ENCODE measurements around the gene RAB21.

Gene RAB21, protein sequence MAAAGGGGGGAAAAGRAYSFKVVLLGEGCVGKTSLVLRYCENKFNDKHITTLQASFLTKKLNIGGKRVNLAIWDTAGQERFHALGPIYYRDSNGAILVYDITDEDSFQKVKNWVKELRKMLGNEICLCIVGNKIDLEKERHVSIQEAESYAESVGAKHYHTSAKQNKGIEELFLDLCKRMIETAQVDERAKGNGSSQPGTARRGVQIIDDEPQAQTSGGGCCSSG

DNA sequence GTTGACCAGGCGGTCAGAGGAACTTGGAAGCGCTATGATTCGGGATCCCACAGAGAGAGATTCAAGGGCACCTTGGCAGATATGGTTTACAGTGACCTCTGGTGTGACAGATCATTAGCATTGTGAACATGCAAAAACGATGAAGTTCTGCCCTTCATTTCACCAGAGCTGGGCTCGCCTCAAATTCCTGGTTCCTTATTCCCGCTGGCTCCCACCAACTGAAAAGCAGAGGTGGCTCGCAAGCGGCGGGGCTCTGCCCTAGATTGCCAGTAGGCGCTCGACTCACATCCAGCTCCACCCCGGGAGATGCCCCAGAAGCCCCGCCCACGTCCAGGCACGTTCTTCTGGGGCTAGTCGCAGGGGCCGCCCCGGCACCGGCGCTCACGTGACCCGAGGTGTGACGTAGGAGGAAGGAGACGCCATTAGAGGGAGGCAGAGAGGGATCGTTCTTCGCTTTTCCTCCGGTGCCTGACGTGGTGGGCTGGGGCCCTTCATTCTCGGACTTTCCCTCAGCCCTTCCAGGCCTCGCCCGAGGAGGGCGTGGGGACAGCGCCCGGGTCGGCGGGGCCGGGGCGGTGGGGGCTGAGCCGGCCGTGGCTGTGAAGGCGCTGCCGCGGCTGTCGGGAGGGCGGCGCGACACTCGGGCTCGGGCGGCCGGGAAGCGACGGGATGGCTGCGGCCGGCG, at the start of gene RAB21:
TSS of gene RAB21 (plus strand) at position 403 of the 685 bp plus-strand sequence. CDS start at position 670, 267 bp downstream.
- DNase-seq (ENCODE audit: low read depth): peak; percentile 92

DNA sequence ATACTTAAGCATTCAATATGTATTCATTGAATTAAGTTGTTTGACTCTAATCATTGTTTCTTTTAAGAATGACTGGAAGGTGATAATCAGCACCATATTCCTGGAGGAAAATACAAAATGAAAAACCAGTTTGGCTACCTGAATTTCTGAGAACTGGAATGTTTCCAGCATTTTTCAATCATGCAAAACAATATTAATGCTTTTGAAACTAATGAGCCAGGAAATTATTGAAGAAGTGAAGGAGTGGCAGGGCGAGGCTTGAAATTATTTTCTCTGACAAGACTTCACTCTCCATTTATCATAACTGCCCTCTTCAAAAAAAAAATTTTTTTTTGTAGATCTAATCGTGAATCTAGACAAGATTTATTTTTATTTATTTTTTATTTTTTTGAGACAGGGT, 49.7 kb upstream of the RAB21 start:
- no peak for DNase-seq (ENCODE audit: low read depth)

DNA sequence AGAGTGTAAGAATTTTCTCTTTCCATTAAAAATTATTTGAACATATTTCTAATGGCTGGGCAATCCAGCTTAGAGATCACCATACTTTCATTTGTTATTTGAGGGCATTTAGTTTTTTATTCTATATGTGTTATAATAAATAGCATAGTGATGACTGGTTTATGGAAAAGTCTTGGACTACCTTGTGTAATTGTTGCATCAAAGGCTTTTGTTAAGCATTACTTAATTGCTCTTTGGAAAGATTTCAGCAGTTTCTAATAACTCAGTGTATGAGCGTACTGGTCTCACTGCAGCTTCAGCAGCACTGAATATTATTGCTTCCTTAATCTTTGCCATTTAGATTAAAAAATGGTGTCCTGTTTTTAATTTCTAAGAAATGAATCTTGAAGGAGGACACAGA, 46.0 kb upstream of the RAB21 start:
- DNase-seq (ENCODE audit: low read depth): peak; percentile 80

DNA sequence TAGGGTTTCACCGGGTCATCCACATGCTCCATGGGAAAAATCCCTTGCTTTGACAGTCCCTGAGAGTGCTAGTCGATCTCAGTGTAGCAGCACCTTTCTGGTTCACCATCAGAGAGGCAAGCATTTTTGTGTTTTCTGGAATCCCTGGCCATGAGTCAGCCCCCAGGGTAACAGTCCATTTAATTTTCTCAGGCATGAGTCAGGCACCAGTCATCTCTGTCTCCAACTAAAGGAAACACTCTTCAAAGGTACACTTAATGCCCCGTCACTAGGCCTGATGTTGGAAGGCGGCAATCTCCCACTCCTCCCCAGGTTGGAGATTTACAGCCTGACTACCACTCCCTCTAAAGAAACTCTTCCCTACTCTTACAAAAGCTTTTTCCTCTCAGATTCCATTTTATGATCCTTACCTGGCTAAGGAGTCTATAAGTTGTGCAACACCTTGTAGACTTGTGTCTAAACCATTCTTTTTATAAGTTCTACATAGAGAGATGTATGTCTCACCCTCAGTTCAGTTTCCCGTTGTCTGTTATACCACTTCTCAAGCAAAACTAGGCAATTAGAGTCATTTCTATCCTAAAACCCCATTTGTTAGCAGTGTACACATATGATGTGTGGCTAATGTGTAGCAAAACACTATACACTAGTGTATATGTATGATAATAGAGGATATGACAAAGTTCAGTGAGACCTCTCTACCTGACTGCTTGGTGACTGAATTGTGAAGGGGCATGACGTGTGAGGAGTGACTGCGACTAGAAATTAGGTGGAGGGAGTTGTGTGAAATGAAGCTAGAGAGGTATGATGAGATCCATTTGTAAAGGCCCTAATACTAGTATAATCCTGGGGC, 44.2 kb upstream of the RAB21 start:
- peak; percentile 91 for DNase-seq (ENCODE audit: low read depth)

DNA sequence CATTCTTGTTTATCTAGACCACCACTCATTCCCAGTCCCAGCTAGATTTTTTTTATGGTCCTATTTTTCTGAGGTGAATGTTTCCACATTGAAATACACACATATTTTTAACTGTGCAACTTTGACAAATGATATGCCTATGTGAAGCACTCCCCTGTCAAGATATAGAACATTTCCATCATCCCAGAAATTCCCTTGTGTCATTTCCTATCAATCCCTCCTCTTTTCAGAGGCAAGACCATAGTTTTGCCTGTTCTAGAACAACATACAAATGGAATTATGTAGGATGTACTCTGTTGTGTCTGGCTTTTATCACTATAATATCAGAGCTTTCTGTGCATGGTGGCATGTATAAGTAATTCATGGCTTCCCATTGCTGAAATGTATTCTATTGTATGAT, 36.1 kb upstream of the RAB21 start:
- DNase-seq (ENCODE audit: low read depth): peak; percentile 58

DNA sequence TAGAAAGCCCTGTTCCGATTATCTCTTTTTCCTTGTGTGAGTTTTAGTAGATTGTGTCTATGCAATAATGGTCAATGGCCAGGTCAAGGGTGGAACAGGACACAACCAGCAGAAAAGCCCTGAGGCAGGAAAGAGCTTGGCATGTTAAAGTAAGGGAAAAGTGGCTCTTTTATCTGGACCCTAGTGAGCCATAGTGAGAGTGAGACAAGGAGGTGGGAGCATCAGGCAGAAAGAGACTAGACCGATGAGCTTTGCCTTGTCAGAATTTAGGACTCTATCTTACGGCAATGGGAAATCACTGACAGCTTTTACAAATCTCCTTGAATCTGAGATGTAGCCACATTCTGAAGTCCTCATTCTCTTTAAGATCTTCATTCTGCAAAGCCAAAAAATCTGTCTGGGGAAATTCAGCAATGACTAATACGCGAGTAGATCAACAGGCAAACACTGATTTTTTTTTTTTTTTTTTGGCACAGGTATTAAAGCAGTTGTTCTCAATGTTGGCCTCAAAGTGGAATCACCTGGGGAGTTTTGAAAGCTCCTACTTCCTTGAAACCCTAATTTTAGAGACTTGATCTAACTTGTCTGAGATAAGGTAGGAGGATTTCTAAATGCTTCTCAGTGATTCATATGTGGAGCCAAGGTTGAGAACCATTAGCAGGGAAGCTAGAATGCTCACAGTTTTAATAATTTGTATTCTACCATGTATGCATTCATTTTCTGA, 34.9 kb upstream of the RAB21 start:
- DNase-seq (ENCODE audit: low read depth): peak; percentile 27

DNA sequence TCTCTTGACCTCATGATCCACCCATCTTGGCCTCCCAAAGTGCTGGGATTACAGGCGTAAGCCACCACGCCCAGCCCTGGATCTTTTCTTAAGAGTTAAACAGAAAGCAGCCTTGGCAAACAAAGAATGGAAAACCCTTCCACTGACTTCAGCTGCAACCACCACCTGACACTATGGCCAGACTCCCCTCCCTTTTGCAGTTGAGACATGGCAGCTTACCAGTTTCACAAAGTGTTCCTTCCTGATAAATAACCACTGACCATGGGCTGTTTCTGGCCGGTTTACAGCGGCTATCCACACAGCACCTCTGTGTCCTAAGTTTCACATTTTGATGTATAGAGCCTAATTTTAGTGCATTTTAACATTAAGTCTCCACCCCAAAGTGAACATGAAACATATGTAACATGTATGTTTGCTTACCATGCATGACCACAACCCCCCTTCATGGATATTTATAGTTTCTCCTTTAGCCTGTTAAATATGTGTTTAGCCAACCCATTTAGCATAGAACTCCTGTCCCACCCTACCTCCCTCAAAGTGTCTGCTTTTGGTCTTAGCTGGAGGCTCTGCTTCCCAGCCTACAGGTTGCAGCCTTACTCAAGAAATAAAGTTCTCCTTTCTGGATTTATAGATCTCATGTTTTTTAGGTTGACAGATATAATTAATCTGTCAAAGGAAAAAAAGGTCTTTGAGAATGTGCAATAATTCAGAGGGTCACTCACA, 32.7 kb upstream of the RAB21 start:
- peak; percentile 65 for DNase-seq (ENCODE audit: low read depth)

DNA sequence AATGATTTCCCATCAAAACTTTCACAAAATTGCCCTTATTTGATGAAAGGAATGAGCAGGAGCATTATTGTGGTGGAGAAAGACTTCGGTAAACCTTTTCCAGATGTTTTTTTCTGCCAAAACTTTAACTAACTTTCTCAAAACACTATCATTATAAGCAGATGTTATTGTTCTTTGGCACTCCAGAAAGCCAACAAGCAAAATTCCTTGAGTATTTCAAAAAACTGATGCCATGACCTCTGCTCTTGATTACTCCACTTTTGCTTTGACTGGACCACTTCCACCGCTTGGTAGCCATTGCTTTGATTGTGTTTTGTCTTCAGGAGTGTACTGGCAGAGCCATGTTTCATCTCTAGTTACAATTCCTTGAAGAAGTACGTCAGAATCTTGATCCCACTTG, 29.7 kb upstream of the RAB21 start:
- DNase-seq (ENCODE audit: low read depth): no peak

DNA sequence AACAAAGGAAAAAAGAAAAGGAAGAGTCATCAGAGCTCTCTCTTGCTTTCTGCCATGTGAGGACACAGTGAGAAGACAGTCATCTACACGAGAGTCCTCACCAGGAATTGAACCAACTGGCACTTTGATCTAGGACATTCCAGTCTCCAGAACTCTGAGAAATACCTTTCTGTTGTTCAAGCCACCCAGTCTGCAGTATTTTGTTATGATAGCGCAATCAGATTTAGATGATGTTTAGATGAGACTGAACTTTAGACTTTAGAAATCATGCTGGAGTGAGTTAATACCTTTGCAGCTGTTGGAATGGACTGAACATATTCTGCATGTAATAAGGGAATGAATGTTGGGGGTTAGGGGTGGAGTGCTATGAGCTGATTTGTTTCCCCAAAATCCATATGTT, 28.1 kb upstream of the RAB21 start:
- DNase-seq (ENCODE audit: low read depth): no peak

DNA sequence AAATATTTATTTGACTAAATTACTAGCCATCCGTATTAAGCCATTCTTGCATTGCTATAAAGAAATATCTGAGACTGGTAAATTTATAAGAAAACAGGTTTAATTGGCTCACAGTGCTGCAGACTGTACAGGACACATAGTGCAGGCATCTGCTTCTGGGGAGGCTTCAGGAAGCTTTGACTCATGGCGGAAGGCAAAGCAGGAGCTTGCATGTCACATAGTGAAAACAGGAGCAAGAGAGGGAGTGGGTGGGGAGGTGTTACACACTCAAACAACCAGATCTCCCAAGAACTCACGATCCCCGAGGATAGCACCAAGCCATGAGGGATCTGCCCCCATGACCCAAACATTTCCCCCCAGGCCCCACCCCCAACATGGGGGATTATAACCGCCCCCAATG, 26.7 kb upstream of the RAB21 start:
- DNase-seq (ENCODE audit: low read depth): no peak

DNA sequence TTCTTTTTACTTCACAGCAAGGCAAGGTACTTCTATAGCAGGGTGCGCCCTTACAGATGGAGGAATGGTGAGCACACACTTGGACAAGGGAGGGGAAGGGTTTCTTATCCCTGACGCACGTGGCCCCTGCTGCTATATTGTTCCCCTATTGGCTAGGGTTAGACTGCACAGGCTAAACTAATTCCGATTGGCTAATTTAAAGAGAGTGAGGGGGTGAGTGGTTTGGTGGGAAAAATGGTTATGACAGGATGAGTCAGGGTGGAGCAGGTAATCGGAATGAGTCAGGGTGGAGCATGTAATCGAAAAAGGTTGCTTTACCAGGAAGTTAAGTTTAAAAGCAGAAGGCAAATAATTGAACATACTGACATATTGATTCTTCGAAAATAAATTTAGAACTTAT, 23.7 kb upstream of the RAB21 start:
- DNase-seq (ENCODE audit: low read depth): peak; percentile 33

DNA sequence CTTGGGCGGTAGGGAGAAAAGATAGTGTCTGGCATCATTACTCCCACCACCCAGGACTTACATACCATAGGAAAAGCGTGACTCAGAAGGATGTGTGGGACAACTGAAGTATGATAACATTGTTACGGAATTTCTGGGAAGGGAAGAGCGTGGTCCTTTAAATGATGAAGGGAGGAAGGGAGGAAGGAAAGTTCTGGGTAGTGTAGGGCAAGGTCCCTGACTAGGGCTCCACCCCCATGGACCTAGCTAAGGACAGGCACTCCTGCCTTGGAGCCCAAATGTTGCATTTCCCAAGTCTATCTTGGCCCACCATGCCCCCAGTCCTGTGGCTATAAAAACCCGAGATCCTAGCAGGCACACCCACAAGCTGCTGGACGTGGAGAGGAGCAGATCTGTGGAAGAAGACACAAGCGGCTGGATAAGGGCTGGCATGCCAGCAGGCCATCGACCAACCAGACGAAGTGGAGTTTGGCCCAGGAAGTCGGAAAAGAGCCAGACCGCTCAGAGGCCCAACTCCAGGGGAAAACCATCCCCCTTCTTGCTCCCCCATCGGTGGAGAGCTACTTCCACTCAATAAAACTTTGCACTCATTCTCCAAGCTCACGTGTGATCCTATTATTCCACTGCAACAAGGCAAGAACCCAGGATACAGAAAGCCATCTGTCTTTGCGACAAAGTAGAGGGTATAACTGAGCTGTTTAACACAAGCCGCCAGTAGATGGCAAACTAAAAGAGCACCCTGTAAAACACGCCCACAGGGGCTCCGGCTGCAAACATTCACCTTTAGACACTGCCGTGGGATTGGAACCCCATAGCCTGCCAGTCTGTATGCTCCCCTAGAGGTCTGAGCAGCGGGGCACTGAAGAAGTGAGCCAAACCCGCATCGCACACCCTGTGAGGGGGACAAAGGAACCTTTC, 23.0 kb upstream of the RAB21 start:
- peak; percentile 82 for DNase-seq (ENCODE audit: low read depth)

DNA sequence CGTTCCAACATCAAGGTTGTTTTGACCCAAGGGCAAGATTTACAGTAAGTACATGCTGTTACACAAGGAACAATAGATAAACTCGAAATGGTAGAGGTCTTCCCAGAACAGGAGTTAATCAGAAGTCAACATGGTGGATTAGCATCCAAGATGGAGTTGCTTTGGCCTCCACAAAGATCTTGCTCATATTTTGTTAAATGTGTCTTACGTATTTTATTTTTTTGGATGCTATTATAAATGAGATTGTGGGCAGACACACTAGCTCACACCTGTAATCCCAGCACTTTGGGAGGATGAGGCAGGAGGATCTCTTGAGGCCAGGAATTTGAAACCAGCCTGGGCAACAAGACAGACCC, 22.3 kb upstream of the RAB21 start:
- DNase-seq (ENCODE audit: low read depth): no peak

DNA sequence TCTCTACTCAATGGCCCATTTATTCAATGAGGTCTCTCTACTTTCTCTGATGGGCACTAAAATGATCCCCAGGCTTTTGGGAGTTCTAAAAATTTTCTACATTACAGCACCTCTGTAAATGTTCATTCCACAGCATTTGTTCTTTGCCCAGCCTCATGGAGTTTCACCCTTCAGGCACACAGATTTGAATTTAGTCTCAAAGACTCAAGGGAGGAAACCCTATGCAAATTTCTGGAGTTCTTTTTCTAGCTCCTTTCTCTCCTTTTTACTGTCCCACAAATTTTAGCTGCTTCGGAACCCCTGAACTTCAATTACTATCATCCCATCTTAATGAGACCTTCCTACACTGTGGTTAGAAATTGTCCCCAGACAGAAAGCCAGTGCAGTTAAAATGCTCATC, 17.5 kb upstream of the RAB21 start:
- DNase-seq (ENCODE audit: low read depth): no peak

DNA sequence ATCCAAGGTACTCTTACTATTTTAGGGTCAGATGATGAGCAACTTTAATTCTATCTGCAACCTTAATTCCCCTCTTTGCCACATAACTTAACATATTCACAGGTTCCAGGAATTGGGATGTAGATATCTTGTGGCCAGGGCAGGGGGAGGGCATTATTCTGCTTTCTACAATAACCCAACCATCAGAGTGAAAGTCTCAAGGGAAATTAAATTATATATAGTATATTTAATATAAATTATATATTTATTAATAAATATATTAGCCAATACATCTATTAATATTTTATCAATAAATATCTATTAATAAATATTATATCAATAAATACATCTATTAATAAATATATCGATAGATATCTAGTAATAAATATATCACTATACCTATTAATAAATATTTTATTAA, 11.7 kb upstream of the RAB21 start:
- DNase-seq (ENCODE audit: low read depth): no peak

DNA sequence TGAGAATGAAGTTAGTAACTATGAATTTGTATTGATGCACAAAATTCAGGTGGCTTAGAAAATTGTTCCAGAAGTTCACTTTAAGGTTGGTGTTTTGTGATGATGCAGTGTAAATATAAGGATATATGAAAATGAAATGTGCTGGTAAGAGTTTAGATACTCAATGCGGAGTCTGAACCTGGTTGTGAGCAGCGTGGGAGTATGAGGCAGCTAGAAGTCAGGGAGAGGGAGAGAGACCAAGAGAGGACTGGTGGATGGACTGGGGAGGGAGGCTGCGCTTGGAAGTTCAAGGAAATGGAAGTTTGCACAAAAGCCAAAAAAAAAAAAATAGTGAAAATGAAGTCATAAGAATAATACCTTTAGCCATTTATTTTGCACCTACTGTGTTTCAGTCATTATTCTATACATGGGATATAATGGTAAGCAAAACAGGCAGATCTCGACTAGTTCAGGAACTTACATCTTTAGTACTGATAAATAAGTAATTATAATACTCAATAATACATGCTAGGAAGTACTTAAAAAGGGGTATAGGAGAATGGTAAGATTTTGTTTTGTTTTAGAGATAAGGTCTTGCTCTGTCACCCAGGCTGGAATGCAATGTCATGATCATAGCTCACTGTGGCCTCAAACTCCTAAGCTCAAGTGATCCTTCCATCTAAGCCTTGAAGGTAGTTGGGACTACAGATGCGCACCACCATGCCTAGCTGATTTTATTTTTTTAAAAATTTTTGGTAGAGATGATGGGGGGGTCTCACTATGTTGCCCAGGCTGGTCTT, 10.0 kb upstream of the RAB21 start:
- DNase-seq (ENCODE audit: low read depth): no peak

DNA sequence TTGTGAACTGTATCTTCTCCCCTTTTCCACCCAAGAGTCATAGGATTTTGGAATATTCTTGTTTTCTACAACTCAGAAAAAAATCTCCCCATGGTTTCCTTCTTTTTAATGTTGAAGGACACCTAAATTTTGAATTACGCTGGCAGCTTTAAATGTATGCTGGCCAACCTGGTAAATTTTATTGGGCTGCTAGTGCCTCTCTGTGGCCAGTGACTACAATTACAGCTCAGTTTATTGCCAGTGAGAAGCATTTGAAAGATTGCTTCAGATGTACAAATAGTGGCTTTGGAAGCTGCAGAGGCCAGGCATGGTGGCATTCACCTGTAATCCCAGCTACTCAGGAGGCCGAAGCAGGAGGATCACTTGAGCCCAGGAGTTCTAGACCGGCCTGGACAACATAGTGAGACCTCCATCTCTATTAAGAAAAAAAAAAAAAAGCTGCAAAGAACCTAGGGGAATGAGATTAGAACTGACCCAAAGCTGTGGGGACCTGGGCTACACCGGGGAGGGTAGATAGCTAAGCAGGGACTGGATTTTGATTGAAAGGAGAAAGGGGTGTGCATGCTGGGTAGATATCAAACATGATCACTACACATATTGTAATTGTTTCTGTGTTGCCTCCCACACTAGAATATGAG, 7.6 kb upstream of the RAB21 start:
- DNase-seq (ENCODE audit: low read depth): peak; percentile 65

DNA sequence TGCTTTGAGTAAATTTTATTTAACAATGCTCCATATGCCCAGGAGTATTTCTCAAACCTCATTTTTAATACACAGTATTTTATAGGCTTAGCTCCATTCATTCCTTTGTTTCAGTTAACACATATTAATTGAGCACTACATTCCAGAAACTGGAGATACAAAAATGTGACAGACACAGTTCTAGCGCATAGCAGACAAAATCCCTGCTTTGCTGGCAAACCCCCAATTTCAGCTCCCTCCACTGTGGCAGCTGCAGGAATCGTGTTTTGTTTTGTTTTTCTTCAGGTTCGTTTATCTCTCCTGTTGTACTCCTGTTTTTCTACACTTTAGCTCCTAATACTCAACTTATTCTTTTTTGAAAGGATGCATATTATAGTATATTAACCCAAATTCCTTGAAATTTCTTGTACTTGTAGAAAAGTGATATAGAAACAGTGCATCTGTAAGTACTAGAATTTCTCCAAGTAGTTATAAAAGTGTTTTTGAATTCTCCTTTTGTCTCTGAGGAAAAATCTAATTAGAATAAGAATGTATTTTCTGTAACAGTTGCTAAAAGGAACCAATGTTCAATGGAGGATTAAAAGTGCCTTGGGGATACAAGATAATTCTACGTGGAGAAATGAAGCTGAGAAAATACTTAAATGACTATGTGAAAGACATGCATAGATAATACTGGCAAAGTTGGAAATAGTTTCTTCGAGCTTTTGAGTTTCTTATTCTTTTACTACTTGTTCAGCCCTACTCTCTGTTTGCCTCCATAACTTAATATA, 6.4 kb upstream of the RAB21 start:
- no peak for DNase-seq (ENCODE audit: low read depth)

DNA sequence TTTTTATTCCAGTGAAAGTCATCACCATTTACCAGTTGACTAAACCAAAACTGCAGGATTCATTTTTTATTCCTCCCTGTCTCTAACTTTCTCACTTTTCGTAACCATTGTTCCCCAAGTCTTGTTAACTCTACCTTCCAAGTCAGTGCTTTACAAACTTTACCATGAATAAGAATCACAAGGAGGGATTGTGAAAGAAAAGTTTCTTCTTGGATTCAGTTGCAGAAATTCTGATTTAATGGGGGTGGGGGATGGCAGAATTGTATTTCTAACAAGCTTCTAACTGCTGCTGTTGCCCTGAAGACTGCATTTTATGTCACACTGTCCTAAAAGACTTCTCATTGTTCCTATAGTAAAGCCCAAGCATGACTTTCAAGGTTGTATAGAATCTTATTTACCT, 5.0 kb upstream of the RAB21 start:
- peak; percentile 27 for DNase-seq (ENCODE audit: low read depth)
